H1 (cell line): Measurements from ENCODE around the gene ADM2. TPM values are rescaled to one million over a fixed set of nuclear protein-coding genes. Genes with fewer than 3 reads are reported as not detected.

Source experiments
- CTCF ChIA-PET: fragments of 300-600 bp; sonication (Branson Sonifier 250); formaldehyde crosslinking; loops from one replicate; lab custom pipeline; 2021; ENCODE audit not compliant: partially characterized antibody; lab: Charles Lee
- POLR2A ChIA-PET: fragments of 300-600 bp; sonication (Branson Sonifier 250); formaldehyde crosslinking; loops from one replicate; lab custom pipeline; 2021; ENCODE audit warnings: inconsistent platforms; ENCODE audit not compliant: partially characterized antibody; lab: Charles Lee
- DNase-seq, 2 experiments: peaks; one replicate each; pipeline versions ENCODE4 v3.0.0 to v3.0.0-alpha.2; 2010 to 2022; ENCODE audit warnings: low spot score in 2 of 2, low read depth in 1 of 2, mixed read lengths in 1 of 2
- FAIRE-seq: peaks from 2 replicates; lab custom pipeline; 2011; peaks lifted over from hg19 to GRCh38; lab: Jason Lieb, UNC
- H2AFZ ChIP-seq: 2 replicates; pipeline ENCODE4 v1.8.1; 2012; ENCODE audit warnings: low read length, inconsistent platforms
- H2AK5ac ChIP-seq: 2 replicates; pipeline ENCODE4 v1.6.1; 2013; ENCODE audit warnings: low read depth, low read length
- H2BK120ac ChIP-seq: replicated peaks from 2 replicates; pipeline ENCODE3; 2013; ENCODE audit warnings: low read depth, low read length, inconsistent platforms
- H2BK12ac ChIP-seq: 2 replicates; pipeline ENCODE4 v1.6.1; 2013; ENCODE audit warnings: low read depth, low read length
- H2BK15ac ChIP-seq: 2 replicates; pipeline ENCODE4 v1.6.1; 2013; ENCODE audit warnings: low read length
- H2BK20ac ChIP-seq: 2 replicates; pipeline ENCODE4 v1.6.1; 2013; ENCODE audit warnings: low read length
- H2BK5ac ChIP-seq: 2 replicates; pipeline ENCODE4 v1.6.1; 2013; ENCODE audit warnings: low read depth, low read length
- H3K14ac ChIP-seq: 2 replicates; pipeline ENCODE4 v1.6.1; 2013; ENCODE audit warnings: inconsistent platforms; ENCODE audit not compliant: insufficient read length
- H3K18ac ChIP-seq: 2 replicates; pipeline ENCODE4 v1.6.1; 2013; ENCODE audit warnings: low read length; ENCODE audit errors: extremely low read depth
- H3K23ac ChIP-seq: 2 replicates; pipeline ENCODE4 v1.6.1; 2013; ENCODE audit warnings: inconsistent platforms; ENCODE audit not compliant: insufficient read length
- H3K23me2 ChIP-seq: 2 replicates; pipeline ENCODE4 v1.6.1; 2013; ENCODE audit warnings: low read depth, low read length
- H3K27ac ChIP-seq: 2 replicates; pipeline ENCODE4 v1.6.1; 2011; ENCODE audit warnings: low read depth, low read length, inconsistent platforms
- H3K27me3 ChIP-seq, 4 experiments: replicated peaks in 1 of 4; 1 replicate in 1 of 4; 2 replicates in 3 of 4; pipeline versions ENCODE4 v1.6.1 to v1.8.1; 2011 to 2013; ENCODE audit warnings: low read length in 3 of 4, mild to moderate bottlenecking in 3 of 4, inconsistent platforms in 2 of 4, mixed read lengths in 2 of 4, moderate library complexity in 1 of 4; ENCODE audit not compliant: control insufficient read depth in 3 of 4, insufficient read depth in 3 of 4; ENCODE audit errors: extremely low read depth in 1 of 4
- H3K36me3 ChIP-seq, 4 experiments: 2 replicates each; pipeline versions ENCODE4 v1.6.1 to v1.8.1; 2011 to 2013; ENCODE audit warnings: mild to moderate bottlenecking in 4 of 4, low read length in 3 of 4, moderate library complexity in 2 of 4, control low read depth in 1 of 4, inconsistent platforms in 1 of 4; ENCODE audit not compliant: insufficient read depth in 4 of 4, control insufficient read depth in 2 of 4
- H3K4ac ChIP-seq: replicated peaks from 2 replicates; pipeline ENCODE3; 2013; ENCODE audit warnings: low read length, low read depth, mixed read lengths, inconsistent platforms; ENCODE audit not compliant: insufficient read length
- H3K4me1 ChIP-seq, 4 experiments: replicated peaks in 1 of 4; 1 replicate in 1 of 4; 2 replicates in 3 of 4; pipeline versions ENCODE4 v1.6.1 to v1.8.1; 2011 to 2013; ENCODE audit warnings: low read length in 3 of 4, inconsistent platforms in 2 of 4, mixed read lengths in 1 of 4; ENCODE audit not compliant: insufficient read depth in 4 of 4, control insufficient read depth in 3 of 4
- H3K4me2 ChIP-seq, 2 experiments: 2 replicates each; pipeline versions ENCODE4 v1.6.1 to v1.8.1; 2011 to 2013; ENCODE audit warnings: low read depth in 2 of 2, low read length in 2 of 2, control low read depth in 1 of 2, inconsistent platforms in 1 of 2, mild to moderate bottlenecking in 1 of 2; ENCODE audit not compliant: insufficient read depth in 1 of 2
- H3K4me3 ChIP-seq, 4 experiments: fragments of 200-600, 300-600 bp in 1 of 4; sonication (generic), shearing (Covaris generic), sonication (Bioruptor Twin) in 1 of 4; 2 replicates each; pipeline versions ENCODE4 v1.5.1 to v1.8.1; 2011 to 2016; ENCODE audit warnings: low read length in 4 of 4, low read depth in 3 of 4, control low read depth in 2 of 4, inconsistent platforms in 2 of 4, mild to moderate bottlenecking in 2 of 4, mixed read lengths in 1 of 4, moderate library complexity in 1 of 4; ENCODE audit not compliant: insufficient read depth in 2 of 4; ENCODE audit errors: extremely low read depth in 1 of 4
- H3K56ac ChIP-seq: replicated peaks from 2 replicates; pipeline ENCODE3; 2013; ENCODE audit warnings: low read depth, mild to moderate bottlenecking, mixed read lengths, low read length, inconsistent platforms; ENCODE audit not compliant: insufficient read length
- H3K79me1 ChIP-seq: 2 replicates; pipeline ENCODE4 v1.6.1; 2013; ENCODE audit warnings: low read depth, low read length, control low read depth
- H3K79me2 ChIP-seq, 2 experiments: 2 replicates each; pipeline versions ENCODE4 v1.6.1 to v1.8.1; 2012 to 2013; ENCODE audit warnings: low read length in 2 of 2, mild to moderate bottlenecking in 2 of 2, inconsistent platforms in 1 of 2; ENCODE audit not compliant: insufficient read depth in 2 of 2, control insufficient read depth in 1 of 2
- H3K9ac ChIP-seq, 4 experiments: replicated peaks in 1 of 4; 1 replicate in 1 of 4; 2 replicates in 3 of 4; pipeline versions ENCODE4 v1.6.1 to v1.8.1; 2011 to 2013; ENCODE audit warnings: low read depth in 3 of 4, low read length in 3 of 4, control low read depth in 2 of 4, mild to moderate bottlenecking in 2 of 4, moderate library complexity in 2 of 4, inconsistent platforms in 1 of 4; ENCODE audit errors: extremely low read depth in 1 of 4
- H3K9me3 ChIP-seq, 2 experiments: 2 replicates each; pipeline versions ENCODE4 v1.6.1 to v1.8.1; 2012 to 2013; ENCODE audit warnings: mild to moderate bottlenecking in 2 of 2, moderate library complexity in 2 of 2, control low read depth in 1 of 2, inconsistent platforms in 1 of 2, low read depth in 1 of 2, low read length in 1 of 2, mixed read lengths in 1 of 2; ENCODE audit not compliant: insufficient read depth in 2 of 2
- H4K20me1 ChIP-seq, 2 experiments: replicated peaks in 1 of 2; 2 replicates each; pipeline versions ENCODE3 to v1.8.1; 2011 to 2013; ENCODE audit warnings: inconsistent platforms in 2 of 2, low read length in 2 of 2, mild to moderate bottlenecking in 1 of 2; ENCODE audit not compliant: insufficient read depth in 2 of 2, control insufficient read depth in 1 of 2
- H4K5ac ChIP-seq: 2 replicates; pipeline ENCODE4 v1.6.1; 2013; ENCODE audit warnings: low read length, low read depth, mixed read lengths, inconsistent platforms; ENCODE audit not compliant: insufficient read length
- H4K8ac ChIP-seq: 2 replicates; pipeline ENCODE4 v1.8.0; 2013; ENCODE audit warnings: mild to moderate bottlenecking, moderate library complexity, low read length, inconsistent platforms; ENCODE audit not compliant: insufficient read depth; ENCODE audit errors: extremely low read depth
- H4K91ac ChIP-seq: replicated peaks from 2 replicates; pipeline ENCODE3; 2013; ENCODE audit warnings: low read length, mixed read lengths, inconsistent platforms; ENCODE audit not compliant: insufficient read length
- ASH2L ChIP-seq: fragments of 200-600, 300-600 bp; sonication (generic); IDR thresholded peaks from one replicate; pipeline ENCODE4 v1.7.1; 2017; ENCODE audit warnings: low read length
- BACH1 ChIP-seq: IDR thresholded peaks from 2 replicates; pipeline ENCODE4 v1.6.1; 2012; ENCODE audit warnings: low read length, improper control_type of control experiment
- CTCF ChIP-seq, 3 experiments: IDR thresholded peaks; 1 replicate in 2 of 3; 2 replicates in 1 of 3; pipeline versions ENCODE4 v1.5.1 to v1.6.1; 2011; ENCODE audit warnings: low read length in 3 of 3, mild to moderate bottlenecking in 3 of 3, inconsistent platforms in 2 of 3, low read depth in 1 of 3, moderate library complexity in 1 of 3; ENCODE audit not compliant: insufficient read depth in 1 of 3; ENCODE audit errors: control extremely low read depth in 1 of 3
- EP300 ChIP-seq, 2 experiments: IDR thresholded peaks; 1 replicate in 1 of 2; 2 replicates in 1 of 2; pipeline ENCODE4 v1.6.1; 2011 to 2012; ENCODE audit warnings: low read depth in 2 of 2, low read length in 2 of 2, mild to moderate bottlenecking in 2 of 2, borderline replicate concordance in 1 of 2, inconsistent platforms in 1 of 2, moderate library complexity in 1 of 2
- MAX ChIP-seq: IDR thresholded peaks from 2 replicates; pipeline ENCODE4 v1.6.1; 2012; ENCODE audit warnings: inconsistent platforms
- NANOG ChIP-seq: IDR thresholded peaks from 2 replicates; pipeline ENCODE4 v1.6.1; 2011; ENCODE audit warnings: low read length, low read depth, mild to moderate bottlenecking, inconsistent platforms; ENCODE audit not compliant: insufficient read depth, poor library complexity, severe bottlenecking
- PHF8 ChIP-seq: fragments of 200-600 bp; sonication (generic); conservative IDR thresholded peaks from 2 replicates; pipeline ENCODE4 v1.7.1; 2012; ENCODE audit warnings: low read depth, mild to moderate bottlenecking, inconsistent platforms, low read length, moderate library complexity
- SAP30 ChIP-seq: fragments of 300-600 bp; sonication (generic); IDR thresholded peaks from 2 replicates; pipeline ENCODE4 v1.7.1; 2012; ENCODE audit warnings: low read length, moderate library complexity, mild to moderate bottlenecking, inconsistent platforms; ENCODE audit not compliant: insufficient read depth, insufficient replicate concordance
- SRF ChIP-seq: IDR thresholded peaks from 2 replicates; pipeline ENCODE4 v1.6.1; 2011; ENCODE audit warnings: mild to moderate bottlenecking, low read depth, low read length, moderate library complexity
- TAF7 ChIP-seq: optimal IDR thresholded peaks from 2 replicates; pipeline ENCODE3; 2011; ENCODE audit warnings: low read depth, mild to moderate bottlenecking, inconsistent platforms, low read length, moderate library complexity, borderline replicate concordance
- TBP ChIP-seq: IDR thresholded peaks from 2 replicates; pipeline ENCODE4 v1.6.1; 2011; ENCODE audit warnings: low read depth, low read length, improper control_type of control experiment
- WGBS, 2 experiments: shearing (Covaris generic) in 1 of 2; methylation state at CpG; one replicate each; pipeline versions ENCODE4 v1.1.6 to v1.1.7; 2013 to 2015; ENCODE audit warnings: low lambda C conversion rate in 2 of 2, mixed read lengths in 2 of 2, inconsistent platforms in 1 of 2, low coverage in 1 of 2, missing lambda C conversion rate in 1 of 2; ENCODE audit not compliant: insufficient replicate concordance in 2 of 2, insufficient coverage in 1 of 2, insufficient read length in 1 of 2; ENCODE audit errors: extremely low coverage in 1 of 2, missing lambda C conversion rate in 1 of 2; 5-methylcytosine and 5-hydroxymethylcytosine counted together
- polyA plus RNA-seq, 7 experiments: library from polyadenylated mRNA; depleted of rRNA in 3 of 7; stranded (reverse) in 5 of 7; unstranded in 2 of 7; fragments of >200 nt in 5 of 7; fragments of 200-250 nt in 2 of 7; gene quantifications; 1 replicate in 5 of 7; 2 replicates in 1 of 7; 4 replicates in 1 of 7; pipeline versions ENCODE4 v1.2.1 to v1.2.3, GENCODE V29; 2011 to 2013; ENCODE audit warnings: missing spikeins in 2 of 7, mixed read lengths in 2 of 7
- total RNA-seq: library from RNA; stranded (reverse); fragmentation: NEBNext Ultra II Directional; extraction: Animal tissue kit (Norgen Biotek cat#: 25700); gene quantifications from 2 replicates; pipeline ENCODE4 v1.2.1, GENCODE V29; 2021

Gene ADM2
- total and polyA plus RNA-seq, 2 of the 8 experiments (the other 6 are each of a cell fraction or from before 2014, with no cell fraction given): 3.3 to 7.5 TPM

GRCh38 chr22:50456026-50456425 lies 25.3 kb upstream of the ADM2 start:
- CTCF ChIA-PET: interaction anchor here (0.6 to 6.0 kb wide), 6 partner anchors 14 to 585 kb away, joined by 3 to 60 read pairs (median 4); no protein-coding TSS in a partner anchor
- peaks cover 10 to 48% (median 25%) of the 10 kb centered on the region in 4 experiments for H3K36me3 ChIP-seq
- TF ChIP-seq ASH2L: no peak
- TF ChIP-seq SRF: no peak
- no peak for TF ChIP-seq PHF8
- TF ChIP-seq EP300 (IDR thresholded peaks at IDR 0.05; ENCODE audit: borderline replicate concordance in 1 of 2, low read depth in 2 of 2, low read length in 2 of 2): no peak
- TF ChIP-seq TAF7: no peak
- no peak for TF ChIP-seq CTCF (IDR thresholded peaks at IDR 0.05; ENCODE audit: control extremely low read depth in 1 of 3, insufficient read depth in 1 of 3, low read depth in 1 of 3, low read length in 3 of 3)
- no peak for TF ChIP-seq TBP
- TF ChIP-seq NANOG: no peak
- TF ChIP-seq SAP30: no peak
- TF ChIP-seq MAX: no peak
- no peak for TF ChIP-seq BACH1

More at GRCh38 chr22:50456026-50456425, 25.3 kb upstream of the ADM2 start:
- H2AFZ ChIP-seq: no peak overlapping the region
- no peaks in the 10 kb centered on the region; a peak in 1 of 7 replicates for H3K27me3 ChIP-seq
- no peak for DNase-seq
- no peak overlapping the region for H4K91ac ChIP-seq
- no peaks in the 10 kb centered on the region for H3K9me3 ChIP-seq
- H3K79me2 ChIP-seq: no peaks in the 10 kb centered on the region
- no peaks in the 10 kb centered on the region for H3K4me1 ChIP-seq
- no peak overlapping the region for H3K4me3 ChIP-seq
- H3K27ac ChIP-seq: no peak overlapping the region
- no peaks in the 10 kb centered on the region for H3K79me1 ChIP-seq
- no peak overlapping the region for H3K4me2 ChIP-seq
- WGBS, 2 experiments: 100% methylated on average over 7 of the region's 11 CpGs; no CpG with 5 or more reads in 1 of the 2 experiments
- H2BK15ac ChIP-seq: no peak overlapping the region
- H4K5ac ChIP-seq: no peak overlapping the region
- no peak overlapping the region for H3K4ac ChIP-seq
- H2BK12ac ChIP-seq: no peak overlapping the region
- H2AK5ac ChIP-seq: no peak overlapping the region
- H3K23ac ChIP-seq: no peak overlapping the region
- H4K20me1 ChIP-seq: peaks cover 10 to 14% of the 10 kb centered on the region in 2 experiments
- H3K23me2 ChIP-seq: no peaks in the 10 kb centered on the region
- no peak overlapping the region for H3K56ac ChIP-seq
- H2BK120ac ChIP-seq: no peak overlapping the region
- H2BK5ac ChIP-seq: no peak overlapping the region
- H3K9ac ChIP-seq: no peak overlapping the region
- POLR2A ChIA-PET: interaction anchor here (1.7 kb wide), 1 partner anchor 12 kb away, joined by 5 read pairs; no protein-coding TSS in a partner anchor
- H3K18ac ChIP-seq: no peak overlapping the region
- H4K8ac ChIP-seq: no peak overlapping the region
- H3K14ac ChIP-seq: no peak overlapping the region
- no peak for FAIRE-seq
- no peak overlapping the region for H2BK20ac ChIP-seq
